Measurements from ENCODE around the gene CILP. TPM values are rescaled to one million over a fixed set of nuclear protein-coding genes. Genes with fewer than 3 reads are reported as not detected.

Gene CILP
- total RNA-seq, 1 donor from 2014 or later = 1.8 TPM

DNA sequence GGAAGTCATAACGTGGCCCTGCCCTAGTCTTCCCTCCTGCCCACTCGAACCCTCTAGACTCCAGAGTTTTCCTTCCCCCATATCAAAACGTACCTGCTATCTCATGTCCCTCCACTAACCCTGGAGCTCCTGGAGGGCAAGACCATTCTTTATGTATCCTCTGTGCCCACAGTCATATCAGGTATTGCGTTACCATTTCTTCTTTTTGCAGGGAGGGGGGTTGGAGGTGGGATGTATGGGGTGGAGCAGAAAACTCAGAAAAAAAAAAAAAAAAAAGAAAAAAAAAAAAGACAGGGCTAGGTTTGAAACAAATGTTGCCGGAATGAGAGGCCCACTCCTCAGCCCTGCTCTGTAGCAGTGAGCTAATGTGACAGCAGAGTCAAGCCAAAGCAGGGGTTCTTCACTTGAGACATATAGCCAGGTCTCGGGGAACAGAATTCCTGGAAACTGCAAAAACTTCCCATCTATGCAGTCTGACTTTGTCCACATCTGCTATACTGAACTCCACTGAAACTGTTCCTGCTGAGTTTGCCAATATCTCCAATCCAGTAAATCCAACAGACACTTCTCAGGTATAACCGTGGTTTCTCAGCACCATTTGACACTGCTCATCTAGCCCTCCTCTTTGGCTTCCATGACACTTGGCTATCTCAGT, 44.3 kb upstream of the CILP start:
- H3K9me3 Mint-ChIP-seq = no peaks in the 10 kb centered on the region
- TF ChIP-seq, protein P1, sequence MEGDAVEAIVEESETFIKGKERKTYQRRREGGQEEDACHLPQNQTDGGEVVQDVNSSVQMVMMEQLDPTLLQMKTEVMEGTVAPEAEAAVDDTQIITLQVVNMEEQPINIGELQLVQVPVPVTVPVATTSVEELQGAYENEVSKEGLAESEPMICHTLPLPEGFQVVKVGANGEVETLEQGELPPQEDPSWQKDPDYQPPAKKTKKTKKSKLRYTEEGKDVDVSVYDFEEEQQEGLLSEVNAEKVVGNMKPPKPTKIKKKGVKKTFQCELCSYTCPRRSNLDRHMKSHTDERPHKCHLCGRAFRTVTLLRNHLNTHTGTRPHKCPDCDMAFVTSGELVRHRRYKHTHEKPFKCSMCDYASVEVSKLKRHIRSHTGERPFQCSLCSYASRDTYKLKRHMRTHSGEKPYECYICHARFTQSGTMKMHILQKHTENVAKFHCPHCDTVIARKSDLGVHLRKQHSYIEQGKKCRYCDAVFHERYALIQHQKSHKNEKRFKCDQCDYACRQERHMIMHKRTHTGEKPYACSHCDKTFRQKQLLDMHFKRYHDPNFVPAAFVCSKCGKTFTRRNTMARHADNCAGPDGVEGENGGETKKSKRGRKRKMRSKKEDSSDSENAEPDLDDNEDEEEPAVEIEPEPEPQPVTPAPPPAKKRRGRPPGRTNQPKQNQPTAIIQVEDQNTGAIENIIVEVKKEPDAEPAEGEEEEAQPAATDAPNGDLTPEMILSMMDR (conservative IDR thresholded peaks at IDR 0.05) = no peak

DNA sequence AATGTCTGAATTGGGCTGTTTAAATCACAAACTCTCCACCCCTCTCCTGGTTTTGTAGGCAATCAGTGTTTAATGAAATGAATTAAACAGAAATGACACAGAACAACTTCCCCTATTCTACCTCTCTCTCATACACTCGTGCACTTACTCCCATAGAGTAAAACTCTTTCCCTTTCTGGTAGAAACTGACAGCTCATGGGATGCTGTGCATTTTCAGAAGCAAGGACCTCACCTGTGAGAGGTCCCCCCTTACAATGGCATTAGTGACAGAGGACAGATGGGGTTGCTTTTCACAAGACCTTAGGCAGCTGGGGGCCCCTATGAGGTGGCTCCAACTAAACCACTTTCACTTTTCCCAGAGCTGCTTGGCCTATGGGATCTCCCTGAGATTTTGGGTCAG, 43.5 kb upstream of the CILP start:
- H3K36me3 Mint-ChIP-seq = peaks cover 24% of the 10 kb centered on the region
- peaks cover 24% of the 10 kb centered on the region for H3K4me1 Mint-ChIP-seq (ENCODE audit: unreplicated experiment)
- H3K4me3 Mint-ChIP-seq = no peak overlapping the region
- TF ChIP-seq, protein P1 (conservative IDR thresholded peaks at IDR 0.05) = no peak
- DNase-seq (ENCODE audit: extremely low spot score, unreplicated experiment) = no peak
- no peaks in the 10 kb centered on the region for H3K27me3 Mint-ChIP-seq
- peak overlapping the region; percentile 29 for H3K27ac Mint-ChIP-seq
- H3K9me3 Mint-ChIP-seq = no peaks in the 10 kb centered on the region

More for the DNA sequence above, 44.3 kb upstream of the CILP start:
- Mint-ChIP-seq H3K4me3 (no peak overlapping the region), H3K36me3 (peaks cover 29% of the 10 kb centered on the region), H3K27me3 (no peaks in the 10 kb centered on the region), H3K4me1 (ENCODE audit: unreplicated experiment) (peaks cover 26% of the 10 kb centered on the region), H3K27ac (no peak overlapping the region)
- no peak for DNase-seq (ENCODE audit: extremely low spot score, unreplicated experiment)

GRCh38 chr15:65254356-65254755, 43.1 kb upstream of the CILP start:
- H3K27me3 Mint-ChIP-seq = no peaks in the 10 kb centered on the region
- TF ChIP-seq, protein P1 (conservative IDR thresholded peaks at IDR 0.05) = no peak
- H3K36me3 Mint-ChIP-seq = peaks cover 20% of the 10 kb centered on the region
- no peaks in the 10 kb centered on the region for H3K9me3 Mint-ChIP-seq
- DNase-seq (ENCODE audit: extremely low spot score, unreplicated experiment) = no peak
- no peak overlapping the region for H3K27ac Mint-ChIP-seq
- H3K4me1 Mint-ChIP-seq (ENCODE audit: unreplicated experiment) = peaks cover 20% of the 10 kb centered on the region
- H3K4me3 Mint-ChIP-seq = no peak overlapping the region

- TF ChIP-seq, protein P1 (conservative IDR thresholded peaks at IDR 0.05) = no peak
- peaks cover 4% of the 10 kb centered on the region for H3K36me3 Mint-ChIP-seq
Observed at GRCh38 chr15:65249641-65250040, 38.4 kb upstream of the CILP start.

DNA sequence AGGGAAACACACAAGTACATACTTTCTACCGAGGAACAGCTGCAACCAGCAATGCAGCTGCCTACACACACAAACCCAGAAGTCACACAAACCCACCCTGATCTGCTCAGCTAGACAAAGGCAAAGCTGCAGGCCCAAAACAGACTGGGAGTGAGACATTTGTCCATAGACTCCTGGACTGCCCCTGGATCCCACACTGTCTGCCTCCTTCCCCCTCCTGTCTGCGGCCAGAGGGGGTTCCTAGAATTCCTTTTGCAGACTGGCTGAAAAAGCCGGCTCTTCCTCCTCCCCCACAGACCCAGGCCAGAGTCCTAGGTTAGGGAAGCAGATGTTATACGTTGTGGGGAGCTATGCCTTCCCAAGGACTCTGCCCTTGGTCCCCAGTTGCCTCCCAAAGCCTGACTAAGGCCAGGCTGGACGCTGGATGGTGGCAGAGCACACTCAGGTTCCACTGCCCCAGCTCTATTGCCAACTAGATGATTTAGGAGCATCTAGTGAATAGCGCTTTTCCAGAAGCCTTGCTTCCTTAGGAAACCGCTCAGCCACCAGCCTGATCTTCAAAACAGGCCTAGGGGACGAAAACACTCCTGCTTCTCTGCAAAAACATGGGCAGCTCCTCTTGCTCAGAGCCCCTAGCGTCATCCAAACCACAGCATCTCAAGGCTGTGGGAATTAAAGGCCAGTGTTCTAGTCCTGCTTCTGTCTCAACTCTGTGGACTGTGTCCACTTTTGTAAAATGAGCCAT, 37.4 kb upstream of the CILP start:
- no peak for DNase-seq (ENCODE audit: extremely low spot score, unreplicated experiment)
- Mint-ChIP-seq H3K27ac (no peak overlapping the region), H3K36me3 (no peaks in the 10 kb centered on the region), H3K4me3 (no peak overlapping the region), H3K4me1 (ENCODE audit: unreplicated experiment) (peaks cover 24% of the 10 kb centered on the region), H3K27me3 (no peaks in the 10 kb centered on the region), H3K9me3 (no peaks in the 10 kb centered on the region)
- TF ChIP-seq, protein P1 (conservative IDR thresholded peaks at IDR 0.05) = no peak

More at GRCh38 chr15:65249641-65250040, 38.4 kb upstream of the CILP start:
- Mint-ChIP-seq H3K4me3 (no peak overlapping the region), H3K27me3 (no peaks in the 10 kb centered on the region), H3K27ac (no peak overlapping the region), H3K4me1 (ENCODE audit: unreplicated experiment) (peaks cover 25% of the 10 kb centered on the region), H3K9me3 (no peaks in the 10 kb centered on the region)
- no peak for DNase-seq (ENCODE audit: extremely low spot score, unreplicated experiment)

Data from type B pancreatic cell (in vitro differentiated cells).